Tibial nerve (tissue), 4 donors: ENCODE measurements around the gene RPTN. TPM values are rescaled to one million over a fixed set of nuclear protein-coding genes. Genes with fewer than 3 reads are reported as not detected.

Source experiments
- DNase-seq, 2 donors: peaks; one replicate each; pipeline ENCODE4 v3.0.0-alpha.2; 2019; ENCODE audit warnings: low spot score in 2 of 2
- H3K27ac ChIP-seq, 4 donors: fragments of 200-600 bp; sonication (generic) in 3 of 4; one replicate each; pipeline ENCODE4 v1.5.1; 2017 to 2019; ENCODE audit warnings: mild to moderate bottlenecking in 1 of 4
- H3K27me3 ChIP-seq, 2 donors: fragments of 200-600 bp; sonication (generic) in 1 of 2; one replicate each; pipeline versions ENCODE4 v1.5.1 to v1.6.0; 2017 to 2019
- H3K36me3 ChIP-seq, 3 donors: fragments of 200-600 bp; sonication (generic); one replicate each; pipeline ENCODE4 v1.5.1; 2018 to 2019
- H3K4me1 ChIP-seq, 4 donors: fragments of 200-600 bp; sonication (generic) in 3 of 4; one replicate each; pipeline ENCODE4 v1.5.1; 2017 to 2019
- H3K4me3 ChIP-seq, 4 donors: fragments of 200-600 bp; sonication (generic) in 3 of 4; one replicate each; pipeline ENCODE4 v1.5.1; 2017 to 2019; ENCODE audit warnings: mild to moderate bottlenecking in 1 of 4, moderate library complexity in 1 of 4
- H3K9me3 ChIP-seq, 4 donors: fragments of 200-600 bp; sonication (generic) in 3 of 4; one replicate each; pipeline ENCODE4 v1.5.1; 2017 to 2019
- CTCF ChIP-seq, 5 experiments: fragments of 200-600 bp in 3 of 5; fragments of 450-650 bp in 2 of 5; sonication (generic) in 3 of 5; IDR thresholded peaks; one replicate each; pipeline ENCODE4 v1.5.1; 2016 to 2019; ENCODE audit warnings: antibody characterized with exemption in 5 of 5, mild to moderate bottlenecking in 3 of 5, moderate library complexity in 2 of 5
- EP300 ChIP-seq, 2 donors: sonication (generic); formaldehyde crosslinking; IDR thresholded peaks; one replicate each; pipeline ENCODE4 v1.6.1; 2017; ENCODE audit warnings: antibody characterized with exemption in 2 of 2, mild to moderate bottlenecking in 1 of 2
- POLR2A ChIP-seq, 2 donors: fragments of 450-650 bp; IDR thresholded peaks; one replicate each; pipeline ENCODE4 v1.6.1; 2017; ENCODE audit warnings: antibody characterized with exemption in 2 of 2, mild to moderate bottlenecking in 2 of 2, moderate library complexity in 2 of 2
- WGBS, 2 donors: methylation state at CpG; one replicate each; pipeline ENCODE4 v1.1.5; 2018; 5-methylcytosine and 5-hydroxymethylcytosine counted together
- total RNA-seq, 4 donors: library from RNA; depleted of rRNA; stranded (reverse); fragments of >200 nt; gene quantifications; one replicate each; pipeline ENCODE4 v1.1.0, GENCODE V29; 2016

Gene RPTN
- total RNA-seq, 4 donors from 2014 or later, result not detected

- H3K36me3 ChIP-seq, result no peaks in the 10 kb centered on the region
- no peak overlapping the region for H3K27ac ChIP-seq
- H3K9me3 ChIP-seq, result peaks cover 0 to 11% (median 5%) of the 10 kb centered on the region in 4 donors
- DNase-seq, result no peak
- H3K4me1 ChIP-seq, result no peaks in the 10 kb centered on the region
- no peak for TF ChIP-seq CTCF (IDR thresholded peaks at IDR 0.05)
- no peak for TF ChIP-seq POLR2A (IDR thresholded peaks at IDR 0.05)
- no peak for TF ChIP-seq EP300 (IDR thresholded peaks at IDR 0.05)
- H3K4me3 ChIP-seq, result no peak overlapping the region
- no peaks in the 10 kb centered on the region for H3K27me3 ChIP-seq
Observed at GRCh38 chr1:152137215-152137614, 21.8 kb downstream of the RPTN start.

- DNase-seq, result no peak
- peaks cover 0 to 19% (median 5%) of the 10 kb centered on the region in 4 donors for H3K9me3 ChIP-seq
- no peak overlapping the region for H3K4me3 ChIP-seq
- H3K36me3 ChIP-seq, result no peaks in the 10 kb centered on the region
- no peaks in the 10 kb centered on the region for H3K4me1 ChIP-seq
- TF ChIP-seq POLR2A (IDR thresholded peaks at IDR 0.05) (no peak), CTCF (IDR thresholded peaks at IDR 0.05) (no peak), EP300 (IDR thresholded peaks at IDR 0.05) (no peak)
- peaks cover 0 to 5% of the 10 kb centered on the region in 2 donors for H3K27me3 ChIP-seq
- H3K27ac ChIP-seq, result no peak overlapping the region
Observed at GRCh38 chr1:152130186-152130585, 28.8 kb downstream of the RPTN start.

GRCh38 chr1:152127673-152128072 lies 31.4 kb downstream of the RPTN start:
- Histone ChIP-seq H3K27me3 (peaks cover 0 to 5% of the 10 kb centered on the region in 2 donors), H3K9me3 (peaks cover 0 to 13% (median under 1%) of the 10 kb centered on the region in 4 donors), H3K36me3 (no peaks in the 10 kb centered on the region), H3K27ac (no peak overlapping the region), H3K4me1 (no peaks in the 10 kb centered on the region), H3K4me3 (no peak overlapping the region)
- TF ChIP-seq CTCF (IDR thresholded peaks at IDR 0.05), result no peak
- no peak for TF ChIP-seq EP300 (IDR thresholded peaks at IDR 0.05)
- no peak for TF ChIP-seq POLR2A (IDR thresholded peaks at IDR 0.05)
- DNase-seq, result no peak

- no peak for DNase-seq
- TF ChIP-seq POLR2A (IDR thresholded peaks at IDR 0.05) (no peak), CTCF (IDR thresholded peaks at IDR 0.05) (no peak), EP300 (IDR thresholded peaks at IDR 0.05) (no peak)
- H3K27me3 ChIP-seq, result peaks cover 0 to 5% of the 10 kb centered on the region in 2 donors
- H3K4me1 ChIP-seq, result no peaks in the 10 kb centered on the region
- no peak overlapping the region for H3K4me3 ChIP-seq
- H3K36me3 ChIP-seq, result no peaks in the 10 kb centered on the region
- 67 to 71% methylated on average over 6 of the region's 6 CpGs for WGBS, 2 donors
- H3K9me3 ChIP-seq, result no peaks in the 10 kb centered on the region
- no peak overlapping the region for H3K27ac ChIP-seq
Observed at GRCh38 chr1:152125834-152126443, 33.1 kb downstream of the RPTN start.

GRCh38 chr1:152118915-152119314 lies 40.1 kb downstream of the RPTN start:
- H3K4me1 ChIP-seq, result no peaks in the 10 kb centered on the region

More at GRCh38 chr1:152118915-152119314, 40.1 kb downstream of the RPTN start:
- Histone ChIP-seq H3K4me3 (no peak overlapping the region), H3K27me3 (peaks cover 0 to 24% of the 10 kb centered on the region in 2 donors), H3K36me3 (no peaks in the 10 kb centered on the region), H3K9me3 (no peaks in the 10 kb centered on the region), H3K27ac (no peak overlapping the region)
- TF ChIP-seq POLR2A (IDR thresholded peaks at IDR 0.05), result no peak
- TF ChIP-seq EP300 (IDR thresholded peaks at IDR 0.05), result no peak
- no peak for TF ChIP-seq CTCF (IDR thresholded peaks at IDR 0.05)
- WGBS, 2 donors, result 100% methylated on average over 1 of the region's 1 CpG
- DNase-seq, result no peak
